Testis (tissue), 3 donors: ENCODE data around the gene BICC1. TPM values are rescaled to one million over a fixed set of nuclear protein-coding genes. Genes with fewer than 3 reads are reported as not detected.

Experiments
- DNase-seq: peaks from one replicate; pipeline ENCODE4 v3.0.0-alpha.2; 2019
- H3K27ac ChIP-seq, 2 donors: fragments of 200-600 bp; sonication (generic); one replicate each; pipeline ENCODE4 v1.5.1; 2019
- H3K27me3 ChIP-seq: fragments of 200-600 bp; sonication (generic); one replicate; pipeline ENCODE4 v1.5.1; 2019
- H3K36me3 ChIP-seq: fragments of 200-600 bp; sonication (generic); one replicate; pipeline ENCODE4 v1.5.1; 2017; ENCODE audit warnings: low read depth; ENCODE audit errors: missing control alignments
- H3K4me1 ChIP-seq: fragments of 200-600 bp; sonication (generic); one replicate; pipeline ENCODE4 v1.5.1; 2019
- H3K4me3 ChIP-seq, 2 donors: fragments of 200-600 bp; sonication (generic); one replicate each; pipeline ENCODE4 v1.5.1; 2017 to 2019
- H3K9me3 ChIP-seq: fragments of 200-600 bp; sonication (generic); one replicate; pipeline ENCODE4 v1.5.1; 2017
- POLR2A ChIP-seq: fragments of 450-650 bp; IDR thresholded peaks from one replicate; pipeline ENCODE4 v1.6.1; 2017; ENCODE audit warnings: antibody characterized with exemption, mild to moderate bottlenecking, moderate library complexity
- WGBS, 2 donors: methylation state at CpG; one replicate each; pipeline ENCODE4 v1.1.5; 2018; 5-methylcytosine and 5-hydroxymethylcytosine counted together
- intact Hi-C: fragments of 100-400 bp; cut with DNase I; formaldehyde crosslinking; loops from one replicate; pipeline ENCODE4 v1.15.1; 2023; ENCODE audit warnings: low total_unique reads
- polyA plus RNA-seq: library from polyadenylated mRNA; stranded (reverse); fragments of 350-450 nt; fragmentation: Illumina TruSeq; extraction: RNeasy Lipid Tissue Mini Kit (QIAGEN cat#74804); gene quantifications from one replicate; pipeline ENCODE4 v1.2.3, GENCODE V29; 2014; ENCODE audit warnings: low read depth, low replicate concordance; ENCODE audit not compliant: insufficient read depth
- total RNA-seq, 2 donors: library from RNA; depleted of rRNA; stranded (reverse); fragments of >200 nt; gene quantifications; one replicate each; pipeline ENCODE4 v1.2.3, GENCODE V29; 2016
- TF ChIP-seq, protein P1 (sequence below), 3 experiments: fragments of 450-650 bp in 2 of 3; fragments of 200-600 bp in 1 of 3; sonication (generic) in 1 of 3; IDR thresholded peaks; one replicate each; pipeline ENCODE4 v1.5.1; 2016 to 2019; ENCODE audit warnings: antibody characterized with exemption in 3 of 3, mild to moderate bottlenecking in 2 of 3, moderate library complexity in 1 of 3

The BICC1 gene
- total and polyA plus RNA-seq, 3 donors from 2014 or later, result 8.7 to 14.1 (median 10.0) TPM

DNA sequence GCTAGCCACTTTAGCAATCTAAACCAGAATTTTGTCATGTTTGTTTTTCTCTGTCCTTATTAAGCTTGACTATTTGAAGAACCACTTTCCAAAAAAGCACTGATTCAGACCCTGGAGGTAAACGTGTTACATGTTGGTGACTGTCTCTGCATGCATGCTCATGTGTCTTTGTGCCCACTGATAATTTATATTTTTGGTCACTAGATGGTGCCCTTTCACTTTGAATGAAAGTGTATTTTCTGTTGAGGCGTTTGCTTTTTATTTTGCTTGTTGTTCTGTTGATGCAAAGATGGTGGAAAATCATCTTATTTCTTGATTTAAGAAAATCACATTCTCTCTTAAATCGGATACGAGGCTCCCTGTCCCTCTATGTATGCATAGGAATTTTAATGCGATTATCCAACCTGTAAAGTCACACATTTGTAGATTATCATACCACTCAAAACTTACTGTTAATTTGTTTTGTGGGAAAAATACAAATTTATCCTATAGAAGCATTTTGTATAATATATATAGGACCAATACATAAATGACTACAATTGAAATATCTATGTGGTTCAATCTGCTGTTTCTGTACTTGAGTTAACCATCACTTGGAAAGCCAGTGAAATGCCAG is 269.3 kb downstream of the BICC1 start:
- intact Hi-C loops, result loop anchor here (10.0 kb wide), 1 partner anchor 163 kb away; no protein-coding TSS in a partner anchor
- H3K27me3 ChIP-seq, result no peaks in the 10 kb centered on the region
- H3K4me3 ChIP-seq, result no peak overlapping the region

DNA sequence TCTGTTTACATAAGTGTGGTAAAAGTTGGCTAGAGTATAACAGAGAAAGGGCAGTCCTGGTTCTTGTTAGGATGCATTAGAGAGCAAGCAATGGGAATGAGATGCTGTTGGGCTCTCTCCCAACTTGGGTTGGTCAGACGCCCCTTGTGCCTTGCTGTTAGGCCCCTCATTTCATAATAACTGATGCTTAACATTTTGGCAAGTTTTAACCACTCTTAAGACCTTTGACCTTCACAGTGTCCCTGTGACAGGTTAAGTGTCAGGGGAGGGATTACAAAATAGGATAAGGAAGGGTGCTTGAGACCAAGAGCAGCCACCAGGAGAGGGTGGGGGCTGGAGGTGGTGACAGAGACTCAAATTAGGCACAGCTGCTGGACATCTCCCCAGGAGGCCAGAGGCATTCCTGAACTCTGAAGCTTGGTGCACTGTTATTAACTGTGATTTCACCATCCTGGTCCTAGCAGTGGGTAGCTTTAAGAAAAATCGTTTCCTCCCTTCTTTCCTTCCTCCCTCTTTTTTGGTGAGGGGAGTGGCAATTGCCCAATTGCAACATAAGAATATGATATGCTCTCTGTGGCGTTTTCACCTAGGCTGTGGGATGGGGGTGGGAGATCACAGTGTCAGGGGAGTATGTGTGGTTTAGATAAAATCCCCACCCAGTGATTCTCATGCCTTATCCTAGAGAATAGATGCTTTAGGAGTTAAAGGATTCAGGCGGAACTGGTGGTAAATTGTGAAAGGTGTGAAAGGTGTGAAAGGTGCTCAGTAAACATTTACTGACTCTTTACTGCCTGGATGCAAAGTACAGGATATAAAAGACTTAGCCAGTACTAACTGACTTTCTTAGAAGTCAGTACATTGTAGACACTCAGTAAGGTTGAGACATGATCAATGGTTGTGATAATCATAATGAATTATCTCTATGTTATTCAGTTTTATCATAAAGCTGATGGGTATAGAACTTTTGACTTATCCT is 270.5 kb downstream of the BICC1 start:
- intact Hi-C loops, result loop anchor here (10.0 kb wide), 1 partner anchor 162 kb away; no protein-coding TSS in a partner anchor
- H3K4me1 ChIP-seq, result no peaks in the 10 kb centered on the region
- H3K27ac ChIP-seq, result no peak overlapping the region
- no peak overlapping the region for H3K4me3 ChIP-seq
- TF ChIP-seq POLR2A, result no peak
- 57 to 59% methylated on average over 4 of the region's 4 CpGs for WGBS, 2 donors
- H3K36me3 ChIP-seq, result no peaks in the 10 kb centered on the region
- no peaks in the 10 kb centered on the region for H3K27me3 ChIP-seq
- DNase-seq, result no peak
- H3K9me3 ChIP-seq, result no peaks in the 10 kb centered on the region

More for the DNA sequence above, 269.3 kb downstream of the BICC1 start:
- Histone ChIP-seq H3K27ac (no peak overlapping the region), H3K4me1 (no peaks in the 10 kb centered on the region), H3K36me3 (no peaks in the 10 kb centered on the region), H3K9me3 (no peaks in the 10 kb centered on the region)
- no peak for DNase-seq
- no peak for TF ChIP-seq POLR2A
- TF ChIP-seq, protein P1, sequence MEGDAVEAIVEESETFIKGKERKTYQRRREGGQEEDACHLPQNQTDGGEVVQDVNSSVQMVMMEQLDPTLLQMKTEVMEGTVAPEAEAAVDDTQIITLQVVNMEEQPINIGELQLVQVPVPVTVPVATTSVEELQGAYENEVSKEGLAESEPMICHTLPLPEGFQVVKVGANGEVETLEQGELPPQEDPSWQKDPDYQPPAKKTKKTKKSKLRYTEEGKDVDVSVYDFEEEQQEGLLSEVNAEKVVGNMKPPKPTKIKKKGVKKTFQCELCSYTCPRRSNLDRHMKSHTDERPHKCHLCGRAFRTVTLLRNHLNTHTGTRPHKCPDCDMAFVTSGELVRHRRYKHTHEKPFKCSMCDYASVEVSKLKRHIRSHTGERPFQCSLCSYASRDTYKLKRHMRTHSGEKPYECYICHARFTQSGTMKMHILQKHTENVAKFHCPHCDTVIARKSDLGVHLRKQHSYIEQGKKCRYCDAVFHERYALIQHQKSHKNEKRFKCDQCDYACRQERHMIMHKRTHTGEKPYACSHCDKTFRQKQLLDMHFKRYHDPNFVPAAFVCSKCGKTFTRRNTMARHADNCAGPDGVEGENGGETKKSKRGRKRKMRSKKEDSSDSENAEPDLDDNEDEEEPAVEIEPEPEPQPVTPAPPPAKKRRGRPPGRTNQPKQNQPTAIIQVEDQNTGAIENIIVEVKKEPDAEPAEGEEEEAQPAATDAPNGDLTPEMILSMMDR (IDR thresholded peaks at IDR 0.05), result peak; percentile 37 to 63 (median 61)
- 38 to 48% methylated on average over 5 of the region's 5 CpGs for WGBS, 2 donors

DNA sequence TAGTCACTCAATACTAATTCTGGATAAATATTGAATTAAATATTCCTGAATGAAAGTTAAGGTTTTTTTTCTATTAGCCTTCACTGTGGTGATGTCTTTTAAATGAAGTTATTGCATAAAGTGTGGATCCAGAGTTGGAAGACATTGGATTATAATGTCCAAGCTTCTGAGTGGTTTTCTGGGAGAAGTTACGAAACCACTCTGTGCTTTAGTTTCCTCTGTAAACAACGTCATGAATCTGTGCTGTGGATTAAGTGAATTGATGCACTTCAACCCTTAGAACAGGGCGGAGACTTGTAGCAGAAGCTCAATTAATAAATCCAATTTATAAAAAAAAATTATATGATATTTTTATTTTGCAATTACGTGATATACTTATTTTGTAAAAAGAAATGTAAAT is 271.7 kb downstream of the BICC1 start:
- WGBS, 2 donors, result 84 to 91% methylated on average over 4 of the region's 4 CpGs
- intact Hi-C loops, result loop anchor here (10.0 kb wide), 1 partner anchor 160 kb away; no protein-coding TSS in a partner anchor
- Histone ChIP-seq H3K27ac (no peak overlapping the region), H3K4me3 (no peak overlapping the region), H3K9me3 (no peaks in the 10 kb centered on the region), H3K27me3 (no peaks in the 10 kb centered on the region), H3K36me3 (no peaks in the 10 kb centered on the region), H3K4me1 (no peaks in the 10 kb centered on the region)
- no peak for DNase-seq
- no peak for TF ChIP-seq POLR2A
- TF ChIP-seq, protein P1 (IDR thresholded peaks at IDR 0.05), result no peak

DNA sequence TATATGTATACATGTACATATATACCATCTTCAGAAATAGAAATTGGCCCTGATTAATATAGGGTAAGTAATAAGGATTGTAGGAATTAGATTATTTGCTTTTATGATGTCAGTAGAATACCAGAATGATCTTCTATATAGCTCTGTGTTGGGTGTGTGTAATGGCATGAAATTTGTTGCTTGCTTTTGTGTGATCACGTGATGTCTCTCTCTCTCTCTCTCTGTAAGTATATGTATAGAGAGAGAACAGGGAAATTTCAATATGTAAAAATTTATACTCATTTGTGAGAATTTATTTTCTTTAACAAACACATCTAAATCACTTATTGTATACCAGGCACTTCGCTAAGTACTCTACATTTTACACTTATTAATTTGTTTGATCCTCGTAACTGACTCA is 272.7 kb downstream of the BICC1 start:
- WGBS, 2 donors, result 96 to 99% methylated on average over 3 of the region's 3 CpGs
- no peaks in the 10 kb centered on the region for H3K27me3 ChIP-seq
- no peaks in the 10 kb centered on the region for H3K9me3 ChIP-seq
- no peak overlapping the region for H3K27ac ChIP-seq
- H3K4me3 ChIP-seq, result no peak overlapping the region
- intact Hi-C loops, result loop anchor here (10.0 kb wide), 1 partner anchor 159 kb away; no protein-coding TSS in a partner anchor
- DNase-seq, result no peak
- no peaks in the 10 kb centered on the region for H3K4me1 ChIP-seq
- H3K36me3 ChIP-seq, result no peaks in the 10 kb centered on the region
- no peak for TF ChIP-seq POLR2A
- TF ChIP-seq, protein P1 (IDR thresholded peaks at IDR 0.05), result no peak

DNA sequence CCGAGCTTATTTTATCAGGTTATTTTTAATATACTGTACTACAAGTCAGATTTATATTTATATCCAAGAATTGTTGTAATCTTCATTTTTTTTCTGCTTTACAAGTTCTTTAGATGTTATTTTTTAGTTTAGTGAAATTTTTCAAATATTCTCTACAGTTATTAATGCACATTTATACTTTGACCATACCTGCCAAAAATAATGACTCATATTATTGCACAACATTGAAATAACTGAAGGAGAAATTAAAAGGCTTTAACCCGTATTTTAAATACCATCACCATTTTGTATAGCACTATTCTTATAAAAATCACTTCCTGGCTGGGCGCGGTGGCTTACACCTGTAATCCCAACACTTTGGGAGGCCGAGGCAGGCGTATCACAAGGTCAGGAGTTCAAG is 278.5 kb downstream of the BICC1 start:
- Histone ChIP-seq H3K4me3 (no peak overlapping the region), H3K27ac (no peak overlapping the region), H3K36me3 (no peaks in the 10 kb centered on the region), H3K9me3 (no peaks in the 10 kb centered on the region), H3K27me3 (no peaks in the 10 kb centered on the region), H3K4me1 (no peaks in the 10 kb centered on the region)
- intact Hi-C loops, result no loop called here
- TF ChIP-seq, protein P1 (IDR thresholded peaks at IDR 0.05), result no peak
- no peak for TF ChIP-seq POLR2A
- 90 to 92% methylated on average over 6 of the region's 6 CpGs for WGBS, 2 donors
- DNase-seq, result no peak
